Heart left ventricle (tissue), 13 donors: ENCODE data around the gene S1PR5.

ENCODE experiments used
- POLR2A ChIP-seq, 2 donors: fragments of 450-650 bp; IDR thresholded peaks; one replicate each; pipeline ENCODE4 v1.6.1; 2017; ENCODE audit warnings: antibody characterized with exemption in 2 of 2, mild to moderate bottlenecking in 2 of 2, moderate library complexity in 2 of 2
- TF ChIP-seq, protein P1 (sequence below), 12 donors: fragments of 200-600 bp; sonication (generic) in 4 of 12; IDR thresholded peaks; one replicate each; pipeline versions ENCODE4 v1.5.0 to v1.8.0; 2018 to 2022; ENCODE audit warnings: antibody characterized with exemption in 12 of 12, mild to moderate bottlenecking in 5 of 12
- donor health status: ischemic (EF 13 %, LVEDD 7.1; RV severe dilation, severe dysfunction).
- donor health status: DM: no; HTN: yes; CAD: no.
- donor health status: DM: no; HTN: no; CAD: no.
- donor health status: ischemic (EF 25% LVEDD 6.9; RV normal size, moderate dysfunction).
- donor health status: ischemic (EF 25% LVEDD 5.7; RV mildly dilated, moderate dysfunction).
- donor health status: ischemic (EF 35%, LVEDD 5.7; RV mildly dilated, moderate dysfunction).
- donor health status: nonischemic (EF 11% LVEDD 7.7; RV severe dilation, severe dysfunction).
- donor health status: DM: yes; HTN: yes; CAD: no.
- donor health status: PGD.
- donor health status: ischemic (EF 29% LVEDD 5.4; RV normal size, mild dysfunction).
- donor health status: nonischemic (EF 23%, LVEDD 6.1; RV moderate dilation, normal function).

DNA sequence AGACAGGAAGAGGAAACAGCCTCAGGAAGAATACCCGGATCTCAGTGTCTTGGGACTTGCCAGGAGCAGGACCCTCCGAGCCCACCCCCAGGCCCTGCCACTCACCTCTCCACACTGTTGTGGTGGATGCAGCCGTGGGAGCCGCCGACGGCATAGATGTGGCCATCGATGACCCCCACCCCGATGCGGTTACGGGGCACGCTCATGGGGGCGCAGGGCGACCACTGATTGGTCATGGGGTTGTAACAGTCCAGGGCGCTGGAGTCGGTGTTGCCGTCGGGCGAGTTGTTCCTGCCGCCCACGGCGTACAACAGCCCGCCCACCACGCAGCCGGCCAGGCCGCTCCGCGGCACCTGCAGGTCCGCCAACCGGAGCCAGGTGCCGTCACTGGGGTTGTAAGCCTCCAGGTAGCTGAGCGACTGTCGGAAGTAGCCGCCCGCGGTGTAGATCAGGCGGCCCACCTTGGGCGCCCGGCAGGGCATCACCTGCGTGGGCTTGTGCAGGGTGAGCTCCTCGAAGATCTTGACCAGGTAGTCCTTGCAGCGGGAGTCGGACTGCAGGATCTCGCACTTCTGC lies 25.7 kb downstream of the S1PR5 start:
- TF ChIP-seq, protein P1, sequence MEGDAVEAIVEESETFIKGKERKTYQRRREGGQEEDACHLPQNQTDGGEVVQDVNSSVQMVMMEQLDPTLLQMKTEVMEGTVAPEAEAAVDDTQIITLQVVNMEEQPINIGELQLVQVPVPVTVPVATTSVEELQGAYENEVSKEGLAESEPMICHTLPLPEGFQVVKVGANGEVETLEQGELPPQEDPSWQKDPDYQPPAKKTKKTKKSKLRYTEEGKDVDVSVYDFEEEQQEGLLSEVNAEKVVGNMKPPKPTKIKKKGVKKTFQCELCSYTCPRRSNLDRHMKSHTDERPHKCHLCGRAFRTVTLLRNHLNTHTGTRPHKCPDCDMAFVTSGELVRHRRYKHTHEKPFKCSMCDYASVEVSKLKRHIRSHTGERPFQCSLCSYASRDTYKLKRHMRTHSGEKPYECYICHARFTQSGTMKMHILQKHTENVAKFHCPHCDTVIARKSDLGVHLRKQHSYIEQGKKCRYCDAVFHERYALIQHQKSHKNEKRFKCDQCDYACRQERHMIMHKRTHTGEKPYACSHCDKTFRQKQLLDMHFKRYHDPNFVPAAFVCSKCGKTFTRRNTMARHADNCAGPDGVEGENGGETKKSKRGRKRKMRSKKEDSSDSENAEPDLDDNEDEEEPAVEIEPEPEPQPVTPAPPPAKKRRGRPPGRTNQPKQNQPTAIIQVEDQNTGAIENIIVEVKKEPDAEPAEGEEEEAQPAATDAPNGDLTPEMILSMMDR (IDR thresholded peaks at IDR 0.05): no peak
- no peak for TF ChIP-seq POLR2A (IDR thresholded peaks at IDR 0.05)
